Measurements from ENCODE around the gene NDUFS4.
A peak's percentile ranks its signal among the peaks of the same experiment; 100 is the strongest.
"Not testable (repeated sequence)": the region's sequence is repeated elsewhere in the genome, so short reads cannot be mapped to it uniquely, and the experiment has no call there.

The NDUFS4 gene

DNA sequence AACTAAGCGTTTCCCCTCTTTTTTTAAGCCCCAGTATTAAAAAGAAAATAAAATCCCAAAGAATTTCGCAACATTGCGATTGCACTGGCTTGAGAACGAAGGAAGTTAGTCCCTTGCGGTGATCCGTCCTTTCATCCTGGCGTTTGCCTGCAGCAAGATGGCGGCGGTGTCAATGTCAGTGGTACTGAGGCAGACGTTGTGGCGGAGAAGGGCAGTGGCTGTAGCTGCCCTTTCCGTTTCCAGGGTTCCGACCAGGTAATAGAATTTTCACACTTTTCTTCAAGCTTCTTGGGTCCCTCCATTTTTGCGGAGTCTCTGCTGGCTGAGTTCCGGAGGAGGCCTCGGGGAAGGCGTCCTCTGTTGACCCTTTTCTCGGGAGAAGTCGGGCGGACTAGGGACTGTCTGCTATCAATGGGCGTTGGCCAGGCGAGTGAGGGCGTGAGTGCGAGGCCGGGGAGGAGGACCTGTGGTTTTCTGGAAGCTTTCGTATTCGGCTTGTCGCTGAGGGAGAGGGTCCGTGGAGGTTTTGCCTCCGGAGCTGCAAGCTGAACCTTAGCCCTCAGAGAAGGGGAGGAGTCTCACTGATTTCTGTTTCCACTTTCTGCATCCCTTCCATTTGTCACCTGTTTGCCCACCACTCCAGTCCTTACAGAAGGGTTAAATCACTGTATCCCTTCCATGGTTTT is at the start of gene NDUFS4:
NDUFS4 (plus strand) TSS at position 134 of the 686 bp plus-strand sequence; CDS start at position 158, 24 bp downstream.
- peak; percentile 80 to 86 for DNase-seq

DNA sequence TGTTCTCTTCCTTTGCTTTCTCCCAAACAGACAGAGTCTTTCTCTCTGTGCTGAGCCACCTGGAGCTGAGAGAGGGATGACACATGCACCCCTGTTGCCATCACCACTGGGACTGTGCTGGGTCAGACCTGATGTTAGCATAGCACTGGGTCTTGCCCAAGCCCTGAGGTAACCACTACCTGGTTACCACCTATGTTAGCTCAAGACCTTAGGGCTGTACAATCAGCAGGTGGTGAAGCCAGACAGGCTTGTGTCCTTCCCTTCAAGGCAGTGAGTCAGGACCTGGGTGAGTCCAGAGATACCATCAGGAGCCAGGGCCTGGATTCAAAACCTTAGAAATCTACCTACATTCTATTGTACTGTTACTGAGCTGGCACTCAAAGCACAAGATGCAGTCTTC is 47.9 kb upstream of the NDUFS4 start:
- no peak for DNase-seq

GRCh38 chr5:53515988-53516387 is 44.5 kb upstream of the NDUFS4 start:
- DNase-seq: no peak

GRCh38 chr5:53520813-53521212 is 39.6 kb upstream of the NDUFS4 start:
- DNase-seq: no peak

DNA sequence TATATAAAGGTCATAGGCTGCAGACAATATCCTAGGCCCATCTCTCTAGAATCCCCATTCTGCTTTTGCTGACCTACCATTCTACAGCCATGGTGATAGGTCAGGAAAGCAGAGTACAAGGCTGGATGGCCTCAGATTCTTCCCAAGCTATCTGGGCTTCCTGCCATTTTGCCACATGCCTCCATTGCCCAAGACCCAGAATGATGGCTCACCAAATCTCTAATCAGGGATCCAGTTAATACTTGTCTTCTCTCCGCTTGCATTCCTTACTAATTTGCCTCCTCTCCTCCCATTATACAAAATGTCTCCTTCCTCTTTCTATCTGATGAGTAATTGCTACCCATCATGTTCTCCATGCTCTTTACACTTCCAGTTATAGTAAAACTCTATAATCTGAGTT is 22.7 kb upstream of the NDUFS4 start:
- DNase-seq: no peak

DNA sequence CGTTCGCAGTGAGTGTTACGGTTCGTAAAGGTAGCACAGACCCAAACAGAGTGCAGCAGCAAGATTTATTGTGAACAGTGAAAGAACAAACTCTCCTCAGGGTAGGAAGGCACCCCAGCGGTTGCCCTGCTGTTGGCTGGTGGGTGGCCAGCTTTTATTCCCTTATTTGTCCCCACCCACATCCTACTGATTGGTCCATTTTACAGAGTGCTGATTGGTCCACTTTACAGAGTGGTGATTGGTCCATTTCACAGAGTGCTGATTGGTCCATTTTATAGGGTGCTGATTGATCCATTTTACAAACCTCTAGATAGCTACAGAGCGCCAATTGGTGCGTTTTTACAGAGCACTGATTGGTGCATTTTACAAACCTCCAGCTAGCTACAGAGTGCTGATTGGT is 19.7 kb upstream of the NDUFS4 start:
- DNase-seq: not testable (repeated sequence)

DNA sequence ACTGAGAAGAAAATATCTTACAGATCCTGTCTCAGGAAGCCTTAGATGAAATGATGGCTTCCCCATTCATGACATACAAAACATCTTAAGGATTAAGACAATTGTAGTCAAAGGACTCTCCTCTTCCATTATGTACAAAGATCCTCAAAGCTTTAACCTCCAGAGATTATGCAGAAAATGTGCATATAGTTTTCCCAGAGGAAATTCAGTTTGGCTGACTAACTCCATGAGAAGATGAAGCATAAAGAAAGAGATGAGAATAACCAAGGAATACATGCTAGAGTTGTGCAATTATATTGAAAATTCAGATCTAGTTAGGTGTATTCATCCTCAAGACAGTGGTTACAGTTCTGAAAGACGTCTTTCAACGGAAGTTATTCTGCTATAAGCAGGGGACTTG is 18.6 kb upstream of the NDUFS4 start:
- no peak for DNase-seq

GRCh38 chr5:53542926-53543325 is 17.5 kb upstream of the NDUFS4 start:
- DNase-seq: no peak

DNA sequence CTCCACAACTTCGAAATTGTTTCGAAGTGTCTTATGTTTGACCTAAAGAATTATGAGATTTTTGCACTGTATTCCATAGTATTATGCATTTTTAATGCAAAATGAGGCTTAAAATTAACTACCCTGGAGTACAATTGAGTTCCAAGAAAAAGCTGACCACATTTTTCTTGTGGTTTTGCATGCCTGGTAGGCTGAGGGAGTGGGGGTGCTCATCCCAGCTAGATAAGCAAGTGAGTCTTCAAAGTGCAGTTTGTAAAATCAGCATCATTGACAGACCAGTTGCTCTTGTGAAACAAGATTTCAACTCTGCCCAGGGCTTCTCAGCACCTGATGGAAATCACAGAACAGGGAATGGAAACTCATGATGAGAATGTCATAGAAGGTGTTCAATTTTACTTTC is 17.0 kb upstream of the NDUFS4 start:
- DNase-seq: no peak

DNA sequence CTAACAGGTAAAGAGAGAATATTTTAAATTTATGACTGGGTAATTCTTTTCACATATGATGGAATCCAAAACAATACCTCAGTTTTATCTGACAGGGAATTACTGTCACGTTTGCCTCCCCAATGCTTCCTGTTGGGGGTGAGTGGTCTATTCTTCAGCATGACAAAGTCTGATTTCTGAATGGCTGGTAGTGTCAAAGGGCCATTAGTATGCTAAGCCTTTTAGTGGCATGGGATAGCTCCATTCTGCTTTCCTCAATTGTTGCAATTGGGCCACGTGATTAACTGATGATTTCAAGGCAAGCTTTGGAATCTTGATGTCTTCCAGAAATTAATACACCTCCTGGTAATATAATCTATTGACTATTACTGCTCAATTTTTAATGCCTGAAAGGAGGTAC is 14.7 kb upstream of the NDUFS4 start:
- no peak for DNase-seq

DNA sequence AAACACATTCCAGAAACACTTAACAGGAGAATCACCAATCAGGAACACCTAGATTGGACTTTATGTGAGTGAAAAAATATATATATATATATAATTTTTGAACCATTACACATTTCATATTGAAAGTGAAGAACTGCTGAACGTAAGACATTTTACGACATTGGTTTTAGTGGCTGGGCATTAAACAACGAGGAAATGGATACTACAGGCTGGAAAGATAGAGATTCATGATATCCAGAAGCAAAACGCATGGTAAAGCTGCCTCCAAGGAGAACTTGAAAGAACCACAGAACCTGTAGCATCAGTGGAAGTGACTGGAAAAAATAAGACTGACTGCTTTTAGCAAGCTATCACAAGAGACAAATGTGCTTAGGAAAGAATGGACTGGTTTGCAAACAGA is 13.2 kb upstream of the NDUFS4 start:
- DNase-seq: no peak

GRCh38 chr5:53548501-53548900 is 11.9 kb upstream of the NDUFS4 start:
- not testable (repeated sequence) for DNase-seq

DNA sequence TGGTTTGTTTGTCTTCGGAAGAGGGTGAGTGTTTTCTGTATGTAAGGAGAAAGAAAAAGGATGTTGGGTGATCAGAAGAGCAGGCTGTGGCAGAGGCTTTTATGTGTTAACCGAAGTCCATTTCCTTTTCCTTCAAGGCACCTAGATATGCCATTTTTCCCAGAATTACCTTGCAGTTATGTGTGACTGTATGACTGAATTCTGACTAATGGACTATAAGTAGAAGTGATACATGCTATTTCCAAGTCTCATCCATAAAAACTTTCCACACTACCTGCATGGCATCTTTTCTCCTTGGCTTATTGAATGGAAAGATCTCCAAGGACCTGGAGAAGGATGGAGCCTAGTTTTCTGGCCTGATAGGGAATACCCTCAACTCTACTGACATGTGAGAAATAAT is 10.6 kb upstream of the NDUFS4 start:
- no peak for DNase-seq

DNA sequence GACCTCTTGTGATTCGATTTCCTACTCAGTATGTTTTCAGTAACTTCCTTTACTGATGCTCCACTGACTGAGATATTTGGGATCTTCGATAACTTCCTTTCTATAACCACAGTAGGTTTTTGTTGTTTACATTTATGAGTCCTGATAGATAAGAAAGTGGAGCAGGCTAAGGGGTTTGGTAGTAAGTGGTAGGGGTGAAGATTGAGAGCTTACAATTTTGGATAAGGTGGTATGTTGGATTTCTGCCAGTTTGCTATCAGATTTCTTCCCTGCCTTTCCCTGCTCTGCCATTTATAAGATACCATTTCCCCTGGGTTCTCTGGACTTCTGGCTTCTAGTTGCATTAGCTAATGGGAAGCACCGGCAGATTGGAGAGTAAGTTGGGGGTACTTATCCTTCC is 7.9 kb upstream of the NDUFS4 start:
- no peak for DNase-seq

DNA sequence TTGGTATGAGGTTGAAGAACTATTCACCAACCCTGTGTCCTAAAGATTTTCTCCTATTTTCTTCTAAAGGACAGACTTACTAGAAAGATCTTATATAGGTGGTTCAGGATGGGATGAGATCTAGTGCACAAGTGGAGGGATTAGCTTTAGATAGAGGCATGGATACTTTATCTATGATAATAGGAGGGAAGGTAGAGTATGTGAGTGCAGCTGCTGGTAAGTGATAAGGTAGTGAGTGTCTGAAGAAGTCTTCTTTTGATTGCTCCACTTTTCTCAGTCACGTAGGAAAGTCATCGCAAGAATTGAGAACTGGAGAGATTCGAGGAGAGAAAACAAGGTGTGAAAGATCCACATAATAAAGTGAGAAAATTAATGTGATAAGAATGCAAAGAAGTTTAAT is 6.0 kb upstream of the NDUFS4 start:
- DNase-seq: no peak

DNA sequence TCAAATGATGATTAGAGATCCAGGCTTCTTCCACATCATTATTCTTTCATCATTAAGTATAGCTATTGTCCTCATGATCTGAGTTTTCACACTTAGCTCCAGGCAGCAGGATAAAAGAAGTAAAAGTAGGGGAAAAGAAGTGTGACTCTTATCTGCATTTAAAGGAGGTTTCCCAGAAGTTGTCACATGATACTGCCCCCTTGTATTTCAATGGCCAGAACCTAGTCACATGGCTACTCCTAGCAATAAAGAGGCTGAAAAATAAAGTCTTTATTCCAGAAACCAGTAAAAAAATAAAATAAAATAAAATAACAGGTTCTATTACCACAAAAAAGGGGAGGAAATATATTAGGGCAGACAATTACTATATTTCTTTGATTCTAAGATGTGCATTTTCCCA is 5.3 kb upstream of the NDUFS4 start:
- no peak for DNase-seq

- no peak for DNase-seq
Measured at GRCh38 chr5:53556001-53556400, 4.4 kb upstream of the NDUFS4 start.

DNA sequence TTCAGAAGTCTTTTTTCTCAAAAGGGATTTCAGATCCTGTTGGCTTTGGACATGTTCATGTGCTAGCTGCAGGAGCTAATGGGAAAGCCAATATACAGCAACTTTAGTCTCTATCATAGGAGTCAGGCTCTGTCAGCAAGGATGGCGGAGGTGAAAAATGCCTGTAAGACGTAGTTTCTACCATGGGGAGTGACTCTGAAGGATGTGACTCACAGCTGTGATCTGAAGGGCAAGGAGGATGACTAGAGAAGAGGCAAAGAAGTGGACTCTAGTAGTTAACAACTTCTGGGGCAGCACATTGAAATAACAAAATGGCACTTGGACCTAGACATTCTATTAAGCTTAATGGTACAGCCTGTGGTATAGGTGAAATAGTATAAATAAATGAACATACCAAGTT is 3.1 kb upstream of the NDUFS4 start:
- no peak for DNase-seq

- no peak for DNase-seq
Measured at GRCh38 chr5:53558966-53559365, 1.5 kb upstream of the NDUFS4 start.

DNA sequence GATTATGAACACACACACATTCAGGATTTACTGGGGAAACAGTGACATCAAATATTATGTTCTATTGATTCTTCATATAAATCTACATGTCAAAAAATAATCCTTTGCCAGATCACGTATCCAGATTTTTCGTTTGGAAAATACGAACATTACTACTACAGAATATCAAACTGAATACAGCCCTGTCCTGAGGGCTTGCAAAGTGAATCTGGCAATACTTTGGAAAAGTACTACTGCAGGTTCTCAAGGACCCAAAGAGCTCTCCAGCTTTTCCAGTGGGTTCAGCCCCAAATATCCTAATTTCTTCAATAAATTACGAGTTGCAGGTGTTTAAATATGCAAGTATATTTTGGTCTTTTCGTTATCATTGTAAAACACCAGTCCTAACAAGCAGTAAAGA is 411 bp upstream of the NDUFS4 start:
- no peak for DNase-seq

GRCh38 chr5:53568401-53568800 is 8.0 kb downstream of the NDUFS4 start:
- DNase-seq: no peak

- no peak for DNase-seq
Measured at GRCh38 chr5:53568871-53569270, 8.4 kb downstream of the NDUFS4 start.

GRCh38 chr5:53569453-53569852 is 9.0 kb downstream of the NDUFS4 start:
- DNase-seq: no peak

- DNase-seq: no peak
Measured at GRCh38 chr5:53571403-53571802, 11.0 kb downstream of the NDUFS4 start.

DNA sequence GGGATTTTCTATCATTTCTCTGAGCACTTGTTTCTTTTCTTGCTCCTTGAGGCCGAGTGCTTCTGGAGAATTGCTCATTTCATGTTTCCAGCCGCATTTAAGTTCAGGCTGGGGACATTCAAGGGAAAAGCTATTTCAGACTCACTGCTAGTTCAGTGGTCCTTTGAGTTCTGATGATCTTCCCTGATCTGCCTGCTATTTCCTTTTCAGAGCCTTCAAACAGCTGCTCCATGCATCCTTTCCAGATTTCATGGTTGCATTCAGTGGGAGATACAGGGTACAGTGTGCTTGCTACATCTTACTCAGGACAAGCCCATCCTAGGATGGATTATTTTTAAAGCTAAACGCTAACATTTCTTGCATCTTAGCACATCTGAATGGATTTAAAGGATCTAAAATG is 14.7 kb downstream of the NDUFS4 start:
- no peak for DNase-seq

GRCh38 chr5:53575831-53576230 is 15.4 kb downstream of the NDUFS4 start:
- DNase-seq: no peak
